Activated naive CD4-positive, alpha-beta T cell (primary cell): ENCODE measurements around the gene SPIRE1.

ENCODE experiments used
- DNase-seq, 4 experiments: peaks; one replicate each; lab custom pipeline; 2025; lab: John Stamatoyannopoulos, UW

Gene SPIRE1

GRCh38 chr18:12657684-12658425 lies at the start of gene SPIRE1:
TSS of gene SPIRE1 (minus strand) at chr18:12658107. CDS start at chr18:12657866, 241 bp downstream.
- DNase-seq, result peak in 1 of 4 experiments; percentile 28

GRCh38 chr18:12703664-12704063 lies 45.8 kb upstream of the SPIRE1 start:
- DNase-seq, result no peak

GRCh38 chr18:12703096-12703567 lies 45.2 kb upstream of the SPIRE1 start:
- no peak for DNase-seq

GRCh38 chr18:12702221-12703095 lies 44.6 kb upstream of the SPIRE1 start, which contains the start of the genes CEP76 and PSMG2:
TSS of gene CEP76 (minus strand) at chr18:12702723. CDS start at chr18:12702548, 175 bp downstream.
TSS of gene PSMG2 (plus strand) at chr18:12703042. CDS start at chr18:12703108, 66 bp downstream.
- peak; percentile 77 to 83 (median 80) for DNase-seq

GRCh38 chr18:12701161-12701560 lies 43.3 kb upstream of the SPIRE1 start:
- DNase-seq, result no peak

GRCh38 chr18:12699747-12700146 lies 41.8 kb upstream of the SPIRE1 start:
- no peak for DNase-seq

- DNase-seq, result no peak
These were observed 36.1 kb upstream of the SPIRE1 start for GRCh38 chr18:12694032-12694431.

GRCh38 chr18:12692206-12692605 lies 34.3 kb upstream of the SPIRE1 start:
- DNase-seq, result no peak

- no peak for DNase-seq
These were observed 31.4 kb upstream of the SPIRE1 start for GRCh38 chr18:12689256-12689850.

GRCh38 chr18:12686100-12686499 lies 28.2 kb upstream of the SPIRE1 start:
- no peak for DNase-seq

- no peak for DNase-seq
These were observed 21.4 kb upstream of the SPIRE1 start for GRCh38 chr18:12679183-12679786.

GRCh38 chr18:12668041-12668440 lies 10.1 kb upstream of the SPIRE1 start:
- no peak for DNase-seq

GRCh38 chr18:12659904-12660605 lies 2.1 kb upstream of the SPIRE1 start:
- peak in 1 of 4 experiments; percentile 4 for DNase-seq

GRCh38 chr18:12658426-12659138 lies 675 bp upstream of the SPIRE1 start:
- no peak for DNase-seq

- no peak for DNase-seq
These were observed 796 bp downstream of the SPIRE1 start for GRCh38 chr18:12656938-12657683.

- DNase-seq, result no peak
These were observed 1.3 kb downstream of the SPIRE1 start for GRCh38 chr18:12656605-12656937.

- DNase-seq, result no peak
These were observed 2.9 kb downstream of the SPIRE1 start for GRCh38 chr18:12654971-12655370.

GRCh38 chr18:12652861-12653401 lies 5.0 kb downstream of the SPIRE1 start:
- no peak for DNase-seq

- no peak for DNase-seq
These were observed 6.3 kb downstream of the SPIRE1 start for GRCh38 chr18:12651651-12652050.

GRCh38 chr18:12647773-12648172 lies 10.1 kb downstream of the SPIRE1 start:
- no peak for DNase-seq
